Calu3 (cell line): ENCODE data around the gene VAV1. TPM values are rescaled to one million over a fixed set of nuclear protein-coding genes. Genes with fewer than 3 reads are reported as not detected.

Source experiments
- BruUV-seq: library from RNA; stranded (reverse); fragments of 400-500 nt; replicated peaks from 2 replicates; lab custom pipeline; 2021; lab: Mats Ljungman, UMichigan
- CTCF ChIA-PET: fragments of 300-600 bp; sonication (Branson Sonifier 250); formaldehyde crosslinking; loops from one replicate; lab custom pipeline; 2022; ENCODE audit warnings: antibody characterized with exemption; lab: Charles Lee
- DNase-seq: peaks from one replicate; pipeline ENCODE4 v3.0.0; 2022
- H3K27ac Mint-ChIP-seq: one replicate; pipeline ENCODE4 v1.8.0; 2022; ENCODE audit warnings: mixed read lengths; ENCODE audit not compliant: unreplicated experiment
- H3K27me3 Mint-ChIP-seq: one replicate; pipeline ENCODE4 v1.8.0; 2022; ENCODE audit warnings: mixed read lengths; ENCODE audit not compliant: unreplicated experiment
- H3K36me3 Mint-ChIP-seq: one replicate; pipeline ENCODE4 v1.8.0; 2022; ENCODE audit warnings: mild to moderate bottlenecking, moderate library complexity, mixed read lengths; ENCODE audit not compliant: insufficient read depth, unreplicated experiment
- H3K4me1 Mint-ChIP-seq: one replicate; pipeline ENCODE4 v1.8.0; 2022; ENCODE audit warnings: mild to moderate bottlenecking, low read depth, mixed read lengths; ENCODE audit not compliant: unreplicated experiment
- H3K4me3 Mint-ChIP-seq: one replicate; pipeline ENCODE4 v1.8.0; 2022; ENCODE audit warnings: mild to moderate bottlenecking, low read depth, moderate library complexity, mixed read lengths; ENCODE audit not compliant: unreplicated experiment
- H3K9me3 Mint-ChIP-seq: one replicate; pipeline ENCODE4 v1.8.0; 2022; ENCODE audit warnings: low read depth, mixed read lengths; ENCODE audit not compliant: unreplicated experiment
- CTCF ChIP-seq: fragments of 200-600 bp; IDR thresholded peaks from one replicate; pipeline ENCODE4 v1.8.0; 2022; ENCODE audit warnings: antibody characterized with exemption; ENCODE audit not compliant: unreplicated experiment
- intact Hi-C: fragments of 100-400 bp; cut with micrococcal nuclease; formaldehyde crosslinking; loops from one replicate; pipeline ENCODE4 v1.10.0; 2022; ENCODE audit not compliant: unreplicated experiment
- total RNA-seq: library from RNA; stranded (reverse); gene quantifications from 2 replicates; pipeline ENCODE4 v1.2.3, GENCODE V29; 2022

The VAV1 gene
- total RNA-seq, 1 experiment from 2014 or later, result 0.28 TPM

- intact Hi-C loops, result loop anchor here (10.0 kb wide), 2 partner anchors 75 to 215 kb away; no protein-coding TSS in a partner anchor
- Mint-ChIP-seq H3K4me1 (peaks cover 13% of the 10 kb centered on the region), H3K36me3 (peaks cover 21% of the 10 kb centered on the region), H3K9me3 (no peaks in the 10 kb centered on the region), H3K27me3 (no peaks in the 10 kb centered on the region), H3K4me3 (no peak overlapping the region), H3K27ac (no peak overlapping the region)
- no TSS peak for BruUV-seq
- CTCF ChIA-PET, result no interaction called here
- DNase-seq, result no peak
- no peak for TF ChIP-seq CTCF
Observed at GRCh38 chr19:6730153-6730804, 42.2 kb upstream of the VAV1 start.

GRCh38 chr19:6730941-6731670 lies 41.4 kb upstream of the VAV1 start:
- no peak overlapping the region for H3K27ac Mint-ChIP-seq
- H3K4me1 Mint-ChIP-seq, result peaks cover 11% of the 10 kb centered on the region
- H3K27me3 Mint-ChIP-seq, result no peaks in the 10 kb centered on the region
- no peak for TF ChIP-seq CTCF
- no peaks in the 10 kb centered on the region for H3K9me3 Mint-ChIP-seq
- intact Hi-C loops, result loop anchor here (10.0 kb wide), 2 partner anchors 74 to 216 kb away; no protein-coding TSS in a partner anchor
- CTCF ChIA-PET, result no interaction called here
- peaks cover 27% of the 10 kb centered on the region for H3K36me3 Mint-ChIP-seq
- no TSS peak for BruUV-seq
- H3K4me3 Mint-ChIP-seq, result no peak overlapping the region
- no peak for DNase-seq

- BruUV-seq, result no TSS peak
- Mint-ChIP-seq H3K36me3 (peaks cover 34% of the 10 kb centered on the region), H3K9me3 (no peaks in the 10 kb centered on the region), H3K27ac (no peak overlapping the region), H3K4me1 (peaks cover 13% of the 10 kb centered on the region), H3K27me3 (no peaks in the 10 kb centered on the region), H3K4me3 (no peak overlapping the region)
- DNase-seq, result no peak
- TF ChIP-seq CTCF, result no peak
- CTCF ChIA-PET, result no interaction called here
- intact Hi-C loops, result loop anchor here (10.0 kb wide), 2 partner anchors 73 to 217 kb away; no protein-coding TSS in a partner anchor
Observed at GRCh38 chr19:6731822-6732221, 40.7 kb upstream of the VAV1 start.

GRCh38 chr19:6732803-6733337 lies 39.6 kb upstream of the VAV1 start:
- H3K4me3 Mint-ChIP-seq, result no peak overlapping the region
- peaks cover 13% of the 10 kb centered on the region for H3K4me1 Mint-ChIP-seq
- DNase-seq, result no peak
- CTCF ChIA-PET, result no interaction called here
- H3K27me3 Mint-ChIP-seq, result no peaks in the 10 kb centered on the region
- H3K36me3 Mint-ChIP-seq, result peaks cover 45% of the 10 kb centered on the region
- no peak overlapping the region for H3K27ac Mint-ChIP-seq
- TF ChIP-seq CTCF, result no peak
- intact Hi-C loops, result loop anchor here (10.0 kb wide), 2 partner anchors 72 to 218 kb away; no protein-coding TSS in a partner anchor
- BruUV-seq, result no TSS peak
- no peaks in the 10 kb centered on the region for H3K9me3 Mint-ChIP-seq
